Measurements from ENCODE around the gene ZNF283.

The ZNF283 gene

DNA sequence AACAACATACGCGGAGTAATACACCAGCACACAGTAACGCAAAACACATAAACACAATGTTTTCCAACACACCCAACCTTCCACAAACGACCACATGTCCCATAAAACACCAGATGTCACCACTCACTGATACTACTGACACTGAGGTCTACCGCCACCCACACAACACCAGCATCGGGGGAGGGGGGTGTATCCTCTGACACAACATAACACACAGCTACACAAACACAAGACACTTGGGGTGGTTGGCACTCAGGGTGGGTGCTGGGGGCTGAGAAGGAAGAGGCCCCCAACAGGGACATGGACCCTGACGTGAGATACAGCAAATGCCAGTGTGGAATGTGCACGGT is 44.8 kb upstream of the ZNF283 start:
- TF ChIP-seq, protein P1, sequence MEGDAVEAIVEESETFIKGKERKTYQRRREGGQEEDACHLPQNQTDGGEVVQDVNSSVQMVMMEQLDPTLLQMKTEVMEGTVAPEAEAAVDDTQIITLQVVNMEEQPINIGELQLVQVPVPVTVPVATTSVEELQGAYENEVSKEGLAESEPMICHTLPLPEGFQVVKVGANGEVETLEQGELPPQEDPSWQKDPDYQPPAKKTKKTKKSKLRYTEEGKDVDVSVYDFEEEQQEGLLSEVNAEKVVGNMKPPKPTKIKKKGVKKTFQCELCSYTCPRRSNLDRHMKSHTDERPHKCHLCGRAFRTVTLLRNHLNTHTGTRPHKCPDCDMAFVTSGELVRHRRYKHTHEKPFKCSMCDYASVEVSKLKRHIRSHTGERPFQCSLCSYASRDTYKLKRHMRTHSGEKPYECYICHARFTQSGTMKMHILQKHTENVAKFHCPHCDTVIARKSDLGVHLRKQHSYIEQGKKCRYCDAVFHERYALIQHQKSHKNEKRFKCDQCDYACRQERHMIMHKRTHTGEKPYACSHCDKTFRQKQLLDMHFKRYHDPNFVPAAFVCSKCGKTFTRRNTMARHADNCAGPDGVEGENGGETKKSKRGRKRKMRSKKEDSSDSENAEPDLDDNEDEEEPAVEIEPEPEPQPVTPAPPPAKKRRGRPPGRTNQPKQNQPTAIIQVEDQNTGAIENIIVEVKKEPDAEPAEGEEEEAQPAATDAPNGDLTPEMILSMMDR (IDR thresholded peaks at IDR 0.05; ENCODE audit: control insufficient read depth, extremely low read depth, insufficient read depth) = no peak
- no peak overlapping the region for H3K4me3 ChIP-seq (ENCODE audit: low read depth, low read length)
- DNase-seq (ENCODE audit: low read depth) = no peak

DNA sequence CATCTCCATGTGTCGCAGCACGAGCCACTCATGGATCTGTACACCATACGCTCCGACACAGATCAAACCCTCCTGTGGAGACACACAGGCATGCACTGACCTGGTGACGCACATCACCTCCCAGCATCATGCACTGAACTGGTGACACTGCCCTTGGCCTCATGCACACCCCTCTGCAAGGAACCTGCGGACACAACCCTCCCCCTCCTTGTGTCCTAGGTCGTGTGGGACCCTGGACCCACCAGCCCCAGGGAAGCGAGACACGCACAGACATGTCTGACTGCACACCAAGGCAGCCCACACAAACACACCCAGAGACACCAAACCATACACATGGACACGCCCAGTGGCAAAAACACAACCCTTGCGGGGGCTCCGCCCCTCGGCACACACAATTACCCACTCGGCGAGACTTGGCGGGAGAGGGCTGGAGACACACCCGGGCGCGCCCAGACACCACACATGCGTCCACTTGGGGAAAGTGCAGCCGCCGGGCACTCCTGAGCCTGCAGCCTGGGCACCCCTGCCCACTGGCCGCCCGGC is 44.4 kb upstream of the ZNF283 start:
- H3K4me3 ChIP-seq (ENCODE audit: low read depth, low read length) = no peak overlapping the region
- TF ChIP-seq, protein P1 (IDR thresholded peaks at IDR 0.05; ENCODE audit: control insufficient read depth, extremely low read depth, insufficient read depth) = no peak
- no peak for DNase-seq (ENCODE audit: low read depth)

DNA sequence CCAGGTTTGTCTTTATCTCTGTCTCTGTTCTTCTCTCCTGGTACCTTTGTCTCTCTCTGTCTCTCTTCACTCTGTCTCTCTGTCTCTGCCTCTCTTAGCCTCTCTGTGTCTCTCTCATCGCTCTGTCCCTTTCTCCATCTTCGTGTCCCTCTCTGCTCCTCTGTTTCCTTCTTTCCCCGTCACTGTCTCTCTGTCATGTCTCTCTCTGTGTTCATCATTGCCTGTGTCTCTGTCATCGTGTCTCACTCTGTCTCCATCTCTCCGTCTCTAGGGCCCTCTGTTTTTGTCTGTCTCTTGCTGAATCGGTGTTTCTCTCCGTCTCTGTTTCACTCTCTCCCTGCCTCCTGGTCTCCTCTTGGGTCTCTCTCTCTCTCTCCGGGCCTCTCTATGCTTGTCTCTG is 43.5 kb upstream of the ZNF283 start:
- TF ChIP-seq, protein P1 (IDR thresholded peaks at IDR 0.05; ENCODE audit: control insufficient read depth, extremely low read depth, insufficient read depth) = no peak
- no peak for DNase-seq (ENCODE audit: low read depth)
- no peak overlapping the region for H3K4me3 ChIP-seq (ENCODE audit: low read depth, low read length)

DNA sequence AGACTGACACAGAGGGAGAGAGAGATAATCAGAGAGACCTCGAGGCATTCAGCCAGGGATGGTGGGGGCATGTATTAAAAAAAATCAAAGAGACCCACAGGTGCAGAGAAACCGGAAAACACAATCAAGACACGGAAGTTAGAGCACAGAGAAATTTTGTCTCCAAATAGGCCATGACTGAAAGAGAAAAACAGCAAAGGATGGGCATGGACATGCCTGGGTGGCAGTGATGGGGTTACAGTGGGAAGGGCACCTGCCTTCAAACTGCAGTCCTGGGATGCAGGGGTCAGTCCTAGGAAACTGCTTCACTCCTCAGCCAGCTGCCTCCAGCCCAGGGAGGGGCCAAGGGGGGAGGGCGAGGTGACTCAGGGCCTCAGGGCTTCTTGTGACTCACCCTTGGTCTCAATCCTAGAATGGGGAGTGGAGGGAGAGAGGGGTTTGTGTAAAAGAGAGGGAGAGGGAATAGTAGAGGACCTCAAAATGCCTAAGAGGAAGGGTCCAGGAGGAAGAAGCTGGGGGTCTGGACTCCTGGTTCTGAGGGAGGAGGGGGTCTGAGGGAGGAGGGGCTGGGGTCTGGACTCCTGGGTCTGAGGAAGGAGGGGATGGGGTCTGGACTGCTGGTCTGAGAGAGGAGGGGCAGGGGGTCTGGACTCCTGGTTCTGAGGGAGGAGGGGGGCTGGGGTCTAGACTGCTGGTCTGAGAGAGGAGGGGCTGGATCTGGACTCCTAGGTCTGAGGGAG is 42.7 kb upstream of the ZNF283 start:
- H3K4me3 ChIP-seq (ENCODE audit: low read depth, low read length) = no peak overlapping the region
- no peak for DNase-seq (ENCODE audit: low read depth)
- TF ChIP-seq, protein P1 (IDR thresholded peaks at IDR 0.05; ENCODE audit: control insufficient read depth, extremely low read depth, insufficient read depth) = no peak

DNA sequence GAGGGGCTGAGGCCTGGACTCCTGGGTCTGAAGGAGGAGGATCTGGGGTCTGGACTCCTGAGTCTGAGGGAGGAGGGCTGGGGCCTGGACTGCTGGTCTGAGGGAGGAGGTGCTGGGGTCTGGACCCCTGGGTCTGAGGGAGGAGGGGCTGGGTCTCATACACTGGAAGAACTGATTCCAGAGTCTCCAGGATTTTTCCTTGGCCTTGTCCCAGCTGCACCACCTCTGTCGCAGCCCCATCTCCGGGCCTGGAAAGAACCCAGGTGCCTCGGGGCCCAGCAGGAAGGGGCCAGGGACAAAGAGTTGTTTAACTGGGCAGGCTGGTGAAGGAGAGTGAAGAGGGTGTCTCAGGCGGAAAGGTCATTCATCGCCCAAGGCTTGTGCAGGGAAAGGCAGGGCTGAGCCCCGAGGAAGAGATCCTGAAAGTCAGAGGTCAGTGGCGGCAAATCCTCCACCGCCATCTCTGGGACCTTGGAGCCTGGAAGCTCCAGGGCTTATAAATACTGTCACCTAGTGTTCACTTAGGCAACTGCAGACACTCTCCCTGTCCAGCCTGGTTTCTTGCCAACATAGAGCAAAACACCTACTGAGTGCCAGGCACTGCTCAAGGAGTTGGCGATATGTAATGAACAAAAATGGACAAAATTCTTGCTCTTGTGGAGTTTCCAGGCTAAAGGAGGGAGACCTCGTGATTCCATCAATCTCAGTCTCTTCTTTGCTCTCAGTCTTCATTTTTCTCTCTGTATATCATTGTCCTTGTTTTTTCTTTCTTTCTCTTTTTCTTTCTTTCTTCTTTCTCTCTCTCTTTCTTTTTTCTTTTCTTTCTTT is 41.9 kb upstream of the ZNF283 start:
- peak; percentile 27 for DNase-seq (ENCODE audit: low read depth)
- no peak overlapping the region for H3K4me3 ChIP-seq (ENCODE audit: low read depth, low read length)
- TF ChIP-seq, protein P1 (IDR thresholded peaks at IDR 0.05; ENCODE audit: control insufficient read depth, extremely low read depth, insufficient read depth) = peak; percentile 84

DNA sequence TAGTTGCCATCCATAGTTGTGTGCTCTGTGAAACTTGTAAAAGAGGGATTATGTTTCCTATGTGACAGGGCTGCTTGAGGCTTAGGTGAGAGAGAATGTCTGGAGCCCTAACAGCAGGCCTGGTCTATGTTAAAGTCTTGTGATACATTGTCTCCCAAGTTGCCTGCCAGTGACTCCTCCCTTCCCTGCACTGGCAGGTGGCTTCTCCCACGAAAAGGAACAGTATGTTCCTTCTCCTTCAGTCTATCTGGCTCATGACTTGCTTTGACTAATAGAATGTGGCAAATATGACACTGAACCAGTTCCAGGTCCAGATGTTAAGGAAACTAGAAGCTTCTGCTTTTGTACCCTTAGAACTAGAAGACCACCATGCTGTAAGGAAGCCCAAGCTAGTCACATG is 40.5 kb upstream of the ZNF283 start:
- H3K4me3 ChIP-seq (ENCODE audit: low read depth, low read length) = no peak overlapping the region
- TF ChIP-seq, protein P1 (IDR thresholded peaks at IDR 0.05; ENCODE audit: control insufficient read depth, extremely low read depth, insufficient read depth) = no peak
- no peak for DNase-seq (ENCODE audit: low read depth)
